Smooth muscle cell of the pulmonary artery (primary cell): ENCODE results near the gene OOSP2. TPM values are rescaled to one million over a fixed set of nuclear protein-coding genes. Genes with fewer than 3 reads are reported as not detected.

Experiments used
- total RNA-seq: library from RNA; depleted of rRNA; stranded (reverse); fragments of >200 nt; gene quantifications from 2 replicates; pipeline ENCODE4 v1.2.3, GENCODE V29; 2014

OOSP2 gene
- not detected in 2 replicates for total RNA-seq

GRCh38 chr11:60040109-60040508 is at the start of gene OOSP2:
Gene OOSP2, plus strand, starts transcription at chr11:60040409. Its CDS starts 51 bp downstream, at chr11:60040460.

GRCh38 chr11:60016881-60017280 is 23.3 kb upstream of the OOSP2 start, which contains the start of gene OOSP4B:
Gene OOSP4B, plus strand, starts transcription at chr11:60017181.

GRCh38 chr11:60056349-60056969 is 16.2 kb downstream of the OOSP2 start, which contains the start of gene MS4A3:
Gene MS4A3, plus strand, starts transcription at chr11:60056665. Its CDS starts 4,496 bp downstream, at chr11:60061161.

DNA sequence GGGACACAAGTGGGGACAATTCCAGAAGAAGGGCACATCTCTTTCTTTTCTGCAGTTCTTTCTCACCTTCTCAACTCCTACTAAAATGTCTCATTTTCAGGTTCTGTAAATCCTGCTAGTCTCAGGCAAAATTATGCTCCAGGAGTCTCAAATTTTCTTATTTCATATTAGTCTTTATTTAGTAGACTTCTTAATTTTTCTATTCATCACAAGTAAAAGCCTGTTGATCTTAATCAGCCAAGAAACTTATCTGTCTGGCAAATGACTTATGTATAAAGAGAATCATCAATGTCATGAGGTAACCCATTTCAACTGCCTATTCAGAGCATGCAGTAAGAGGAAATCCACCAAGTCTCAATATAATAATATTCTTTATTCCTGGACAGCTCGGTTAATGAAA is 48.2 kb downstream of the OOSP2 start, which contains the start of gene MS4A2:
TSS of gene MS4A2 (plus strand) at position 301 of the 400 bp plus-strand sequence. CDS start 102 bp downstream, outside the sequence.

Other genes starting within 250 kb of the OOSP2 start
- gene MRPL16, start 229.6 kb upstream of the OOSP2 start, total RNA-seq: 25.7 and 26.9 TPM in 2 replicates
- gene CBLIF, start 194.9 kb upstream of the OOSP2 start, total RNA-seq: not detected in 2 replicates
- not detected in 2 replicates for gene TCN1, start 173.9 kb upstream of the OOSP2 start, total RNA-seq
- not detected in 2 replicates for gene OOSP3, start 161.6 kb upstream of the OOSP2 start, total RNA-seq
- not detected in 2 replicates for gene OOSP1, start 102.0 kb upstream of the OOSP2 start, total RNA-seq
- not detected in 2 replicates for gene OOSP4A, start 76.4 kb upstream of the OOSP2 start, total RNA-seq
- gene OOSP4B, start 23.2 kb upstream of the OOSP2 start, total RNA-seq: not detected in 2 replicates
- gene MS4A3, start 16.3 kb downstream of the OOSP2 start, total RNA-seq: not detected in 2 replicates
- gene MS4A2, start 48.3 kb downstream of the OOSP2 start, total RNA-seq: 0.03 TPM in 1 of 2 replicates, not detected in the other
- gene MS4A6A, start 142.7 kb downstream of the OOSP2 start, total RNA-seq: not detected in 2 replicates
- gene MS4A4E, start 202.7 kb downstream of the OOSP2 start, total RNA-seq: not detected in 2 replicates
- not detected in 2 replicates for gene MS4A4A, start 240.3 kb downstream of the OOSP2 start, total RNA-seq